HL-60 (cell line): Measurements from ENCODE around the gene CSGALNACT2.

Experiments
- DNase-seq, 2 experiments: peaks; one replicate each; pipeline ENCODE4 v3.0.0-alpha.2; 2010 to 2020; ENCODE audit warnings: low read depth in 1 of 2, low spot score in 1 of 2
- H3K27ac ChIP-seq: fragments of 250-450 bp; sonication (Bioruptor Pico); replicated peaks from 2 replicates; pipeline ENCODE4 v1.5.1; 2020; ENCODE audit warnings: mild to moderate bottlenecking, moderate library complexity
- H3K27me3 ChIP-seq: fragments of 250-450 bp; sonication (Bioruptor Pico); 2 replicates; pipeline ENCODE4 v1.5.1; 2021; ENCODE audit warnings: mild to moderate bottlenecking, moderate library complexity; ENCODE audit not compliant: insufficient read depth, poor library complexity, severe bottlenecking
- H3K4me3 ChIP-seq: replicated peaks from 2 replicates; pipeline ENCODE4 v1.5.1; 2011; ENCODE audit warnings: mild to moderate bottlenecking, control low read depth, low read length; ENCODE audit not compliant: insufficient read depth
- CTCF ChIP-seq: IDR thresholded peaks from one replicate; pipeline ENCODE4 v1.5.1; 2011; ENCODE audit warnings: low read length, control low read depth, inconsistent platforms; ENCODE audit not compliant: insufficient read depth
- GABPA ChIP-seq: IDR thresholded peaks from 2 replicates; pipeline ENCODE4 v1.6.1; 2012; ENCODE audit warnings: low read depth
- POLR2AphosphoS5 ChIP-seq: IDR thresholded peaks from 2 replicates; pipeline ENCODE4 v1.6.1; 2012; ENCODE audit warnings: low read depth
- SPI1 ChIP-seq: IDR thresholded peaks from 2 replicates; pipeline ENCODE4 v1.6.1; 2012; ENCODE audit warnings: low read depth, mild to moderate bottlenecking, borderline replicate concordance
- TF ChIP-seq, protein P1 (sequence below): IDR thresholded peaks from 2 replicates; pipeline ENCODE4 v1.6.1; 2012; ENCODE audit warnings: low read depth; ENCODE audit not compliant: insufficient replicate concordance

CSGALNACT2 gene

DNA sequence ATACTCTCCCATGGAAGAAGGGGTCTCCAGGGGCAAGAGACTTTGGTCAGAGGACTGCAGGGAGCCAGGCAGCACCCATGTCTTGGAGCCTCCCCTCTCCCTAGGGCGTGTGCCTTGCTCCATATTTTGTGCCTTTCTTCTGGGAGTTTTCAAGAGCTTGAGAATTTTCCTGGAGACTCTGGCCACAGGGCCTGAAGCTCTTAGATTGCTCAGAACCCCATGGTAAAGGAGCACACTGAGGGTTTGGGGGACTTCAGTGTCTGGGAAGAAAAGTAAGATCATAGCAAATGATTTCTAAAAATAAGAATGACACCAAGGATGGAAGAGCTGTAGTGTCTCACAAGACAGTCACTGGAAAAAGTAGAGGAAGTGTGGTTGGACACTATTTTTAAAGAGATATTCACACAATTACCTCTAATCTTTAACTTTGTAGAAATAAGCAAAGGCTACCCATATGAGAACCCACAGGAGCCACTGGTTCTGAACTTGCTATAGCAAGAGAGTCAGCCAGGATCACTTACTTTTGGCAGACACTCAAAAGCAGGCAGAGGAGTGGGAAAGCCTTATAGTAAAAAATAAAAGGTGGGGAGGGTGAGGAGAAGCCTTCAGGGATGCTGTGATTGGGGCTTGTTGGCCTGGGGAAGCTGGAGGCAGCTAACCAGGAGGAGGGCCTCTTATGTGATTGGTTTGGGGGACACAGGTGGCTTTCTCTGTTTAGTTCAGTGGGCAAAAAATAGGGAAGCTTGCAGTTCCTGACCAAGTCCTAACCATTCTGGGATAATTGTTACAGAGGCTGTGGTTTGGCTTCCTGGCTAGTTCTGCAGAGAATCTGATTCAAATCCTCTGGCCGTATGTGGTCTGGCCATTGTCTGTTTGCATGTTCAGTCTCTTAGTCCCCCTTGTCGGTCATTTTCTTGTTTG lies 5.1 kb upstream of the CSGALNACT2 start:
- DNase-seq, result no peak

GRCh38 chr10:43134126-43134905 lies 3.9 kb upstream of the CSGALNACT2 start:
- H3K27ac ChIP-seq, result no peak overlapping the region
- TF ChIP-seq SPI1 (no peak), POLR2AphosphoS5 (no peak), CTCF (no peak), GABPA (no peak)
- TF ChIP-seq, protein P1, sequence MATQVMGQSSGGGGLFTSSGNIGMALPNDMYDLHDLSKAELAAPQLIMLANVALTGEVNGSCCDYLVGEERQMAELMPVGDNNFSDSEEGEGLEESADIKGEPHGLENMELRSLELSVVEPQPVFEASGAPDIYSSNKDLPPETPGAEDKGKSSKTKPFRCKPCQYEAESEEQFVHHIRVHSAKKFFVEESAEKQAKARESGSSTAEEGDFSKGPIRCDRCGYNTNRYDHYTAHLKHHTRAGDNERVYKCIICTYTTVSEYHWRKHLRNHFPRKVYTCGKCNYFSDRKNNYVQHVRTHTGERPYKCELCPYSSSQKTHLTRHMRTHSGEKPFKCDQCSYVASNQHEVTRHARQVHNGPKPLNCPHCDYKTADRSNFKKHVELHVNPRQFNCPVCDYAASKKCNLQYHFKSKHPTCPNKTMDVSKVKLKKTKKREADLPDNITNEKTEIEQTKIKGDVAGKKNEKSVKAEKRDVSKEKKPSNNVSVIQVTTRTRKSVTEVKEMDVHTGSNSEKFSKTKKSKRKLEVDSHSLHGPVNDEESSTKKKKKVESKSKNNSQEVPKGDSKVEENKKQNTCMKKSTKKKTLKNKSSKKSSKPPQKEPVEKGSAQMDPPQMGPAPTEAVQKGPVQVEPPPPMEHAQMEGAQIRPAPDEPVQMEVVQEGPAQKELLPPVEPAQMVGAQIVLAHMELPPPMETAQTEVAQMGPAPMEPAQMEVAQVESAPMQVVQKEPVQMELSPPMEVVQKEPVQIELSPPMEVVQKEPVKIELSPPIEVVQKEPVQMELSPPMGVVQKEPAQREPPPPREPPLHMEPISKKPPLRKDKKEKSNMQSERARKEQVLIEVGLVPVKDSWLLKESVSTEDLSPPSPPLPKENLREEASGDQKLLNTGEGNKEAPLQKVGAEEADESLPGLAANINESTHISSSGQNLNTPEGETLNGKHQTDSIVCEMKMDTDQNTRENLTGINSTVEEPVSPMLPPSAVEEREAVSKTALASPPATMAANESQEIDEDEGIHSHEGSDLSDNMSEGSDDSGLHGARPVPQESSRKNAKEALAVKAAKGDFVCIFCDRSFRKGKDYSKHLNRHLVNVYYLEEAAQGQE, result no peak

More for the DNA sequence above, 5.1 kb upstream of the CSGALNACT2 start:
- no peaks in the 10 kb centered on the region for H3K27me3 ChIP-seq
- no peak overlapping the region for H3K4me3 ChIP-seq
- no peak overlapping the region for H3K27ac ChIP-seq
- TF ChIP-seq GABPA (no peak), CTCF (no peak), SPI1 (no peak), POLR2AphosphoS5 (no peak)
- TF ChIP-seq, protein P1, result no peak

DNA sequence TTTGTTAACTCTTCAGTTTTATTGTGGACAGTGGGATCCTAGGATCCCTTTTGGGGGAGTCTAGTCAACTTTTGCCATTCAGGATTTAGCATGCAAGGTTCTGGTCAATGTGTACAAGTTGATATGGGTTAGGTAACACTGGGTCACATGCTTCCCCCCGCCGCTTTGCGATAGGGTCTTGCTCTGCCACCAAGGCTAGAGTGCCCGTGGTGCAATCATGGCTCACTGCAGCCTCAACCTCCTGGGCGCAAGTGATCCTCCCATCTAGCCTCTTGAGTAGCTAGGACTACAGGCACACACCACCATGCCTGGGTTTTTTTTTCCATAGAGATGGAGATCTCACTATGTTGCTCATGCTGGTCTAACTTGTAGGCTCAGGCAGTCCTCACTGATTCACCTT lies 3.2 kb upstream of the CSGALNACT2 start:
- Histone ChIP-seq H3K27ac (no peak overlapping the region), H3K27me3 (no peaks in the 10 kb centered on the region), H3K4me3 (no peak overlapping the region)
- TF ChIP-seq, protein P1, result no peak
- no peak for TF ChIP-seq CTCF
- TF ChIP-seq POLR2AphosphoS5, result no peak
- no peak for TF ChIP-seq GABPA
- no peak for TF ChIP-seq SPI1
- DNase-seq, result no peak

More at GRCh38 chr10:43134126-43134905, 3.9 kb upstream of the CSGALNACT2 start:
- no peaks in the 10 kb centered on the region for H3K27me3 ChIP-seq
- DNase-seq, result no peak
- H3K4me3 ChIP-seq, result no peak overlapping the region
